Activated naive CD4-positive, alpha-beta T cell treated with anti-CD3 and anti-CD28 coated beads, Interleukin-2, amount 10 ng/mL, durations not matched to agents 7 days and 5 days (primary cell): ENCODE results near the gene CTDP1.
"Not testable (repeated sequence)": the region's sequence is repeated elsewhere in the genome, so short reads cannot be mapped to it uniquely, and the experiment has no call there.

Experiments
- CTCF ChIA-PET: fragments of 350-600 bp; sonication (Branson Sonifier 250); formaldehyde crosslinking; loops from one replicate; lab custom pipeline; 2021; ENCODE audit warnings: antibody characterized with exemption; lab: Charles Lee
- DNase-seq: peaks from one replicate; pipeline ENCODE4 v3.0.0-alpha.2; 2020
- H3K27ac Mint-ChIP-seq: one replicate; pipeline ENCODE4 v1.8.0; 2021; ENCODE audit warnings: mild to moderate bottlenecking, moderate library complexity, mixed read lengths
- H3K27me3 Mint-ChIP-seq: one replicate; pipeline ENCODE4 v1.8.0; 2021; ENCODE audit warnings: mild to moderate bottlenecking, mixed read lengths
- H3K36me3 Mint-ChIP-seq: one replicate; pipeline ENCODE4 v1.8.0; 2021; ENCODE audit warnings: mixed read lengths
- H3K4me1 Mint-ChIP-seq: one replicate; pipeline ENCODE4 v1.8.0; 2021; ENCODE audit warnings: mixed read lengths
- H3K4me3 Mint-ChIP-seq: one replicate; pipeline ENCODE4 v1.8.0; 2021; ENCODE audit warnings: mild to moderate bottlenecking, moderate library complexity, mixed read lengths
- H3K9me3 Mint-ChIP-seq: one replicate; pipeline ENCODE4 v1.8.0; 2021; ENCODE audit warnings: mixed read lengths

CTDP1 gene

GRCh38 chr18:79736846-79737245 is 57.2 kb downstream of the CTDP1 start:
- H3K9me3 Mint-ChIP-seq, result peaks cover 14% of the 10 kb centered on the region
- no peaks in the 10 kb centered on the region for H3K4me1 Mint-ChIP-seq
- no peak overlapping the region for H3K4me3 Mint-ChIP-seq
- H3K27me3 Mint-ChIP-seq, result no peaks in the 10 kb centered on the region
- H3K27ac Mint-ChIP-seq, result no peak overlapping the region
- H3K36me3 Mint-ChIP-seq, result peaks cover 86% of the 10 kb centered on the region
- CTCF ChIA-PET, result no interaction called here
- no peak for DNase-seq

- H3K4me1 Mint-ChIP-seq, result no peaks in the 10 kb centered on the region
- DNase-seq, result no peak
- H3K27ac Mint-ChIP-seq, result no peak overlapping the region
- peaks cover 10% of the 10 kb centered on the region for H3K9me3 Mint-ChIP-seq
- no peaks in the 10 kb centered on the region for H3K27me3 Mint-ChIP-seq
- CTCF ChIA-PET, result no interaction called here
- peaks cover 88% of the 10 kb centered on the region for H3K36me3 Mint-ChIP-seq
- no peak overlapping the region for H3K4me3 Mint-ChIP-seq
Observed at GRCh38 chr18:79737426-79737825, 57.8 kb downstream of the CTDP1 start.

GRCh38 chr18:79738041-79738461 is 58.4 kb downstream of the CTDP1 start:
- no peak overlapping the region for H3K4me3 Mint-ChIP-seq
- no peaks in the 10 kb centered on the region for H3K27me3 Mint-ChIP-seq
- no peak for DNase-seq
- H3K4me1 Mint-ChIP-seq, result no peaks in the 10 kb centered on the region
- H3K9me3 Mint-ChIP-seq, result peaks cover 9% of the 10 kb centered on the region
- CTCF ChIA-PET, result no interaction called here
- peaks cover 89% of the 10 kb centered on the region for H3K36me3 Mint-ChIP-seq
- H3K27ac Mint-ChIP-seq, result no peak overlapping the region

- Mint-ChIP-seq H3K27ac (no peak overlapping the region), H3K4me3 (no peak overlapping the region), H3K9me3 (peaks cover 5% of the 10 kb centered on the region), H3K4me1 (no peaks in the 10 kb centered on the region), H3K36me3 (peaks cover 88% of the 10 kb centered on the region), H3K27me3 (no peaks in the 10 kb centered on the region)
- CTCF ChIA-PET, result no interaction called here
- no peak for DNase-seq
Observed at GRCh38 chr18:79738581-79739439, 59.2 kb downstream of the CTDP1 start.

GRCh38 chr18:79739440-79739778 is 59.8 kb downstream of the CTDP1 start:
- Mint-ChIP-seq H3K9me3 (no peaks in the 10 kb centered on the region), H3K4me1 (no peaks in the 10 kb centered on the region), H3K36me3 (peaks cover 88% of the 10 kb centered on the region), H3K27me3 (no peaks in the 10 kb centered on the region), H3K4me3 (no peak overlapping the region), H3K27ac (no peak overlapping the region)
- DNase-seq, result no peak
- CTCF ChIA-PET, result no interaction called here

GRCh38 chr18:79740047-79740446 is 60.4 kb downstream of the CTDP1 start:
- H3K27me3 Mint-ChIP-seq, DNase-seq, CTCF ChIA-PET, H3K4me3 Mint-ChIP-seq, H3K27ac Mint-ChIP-seq, H3K9me3 Mint-ChIP-seq, H3K4me1 Mint-ChIP-seq: not testable (repeated sequence)
- H3K36me3 Mint-ChIP-seq, result peaks cover 85% of the 10 kb centered on the region

GRCh38 chr18:79740521-79741361 is 61.1 kb downstream of the CTDP1 start:
- H3K4me1 Mint-ChIP-seq, result no peaks in the 10 kb centered on the region
- CTCF ChIA-PET, result no interaction called here
- no peak overlapping the region for H3K4me3 Mint-ChIP-seq
- no peaks in the 10 kb centered on the region for H3K9me3 Mint-ChIP-seq
- no peak overlapping the region for H3K27ac Mint-ChIP-seq
- peaks cover 79% of the 10 kb centered on the region for H3K36me3 Mint-ChIP-seq
- no peaks in the 10 kb centered on the region for H3K27me3 Mint-ChIP-seq
- no peak for DNase-seq

- Mint-ChIP-seq H3K4me3 (no peak overlapping the region), H3K36me3 (peaks cover 76% of the 10 kb centered on the region), H3K27ac (no peak overlapping the region), H3K4me1 (no peaks in the 10 kb centered on the region), H3K27me3 (no peaks in the 10 kb centered on the region), H3K9me3 (no peaks in the 10 kb centered on the region)
- CTCF ChIA-PET, result no interaction called here
- DNase-seq, result no peak
Observed at GRCh38 chr18:79741362-79741700, 61.7 kb downstream of the CTDP1 start.

GRCh38 chr18:79742076-79742475 is 62.5 kb downstream of the CTDP1 start:
- CTCF ChIA-PET, result no interaction called here

GRCh38 chr18:79744625-79745024 is 65.0 kb downstream of the CTDP1 start:
- peaks cover 65% of the 10 kb centered on the region for H3K36me3 Mint-ChIP-seq
- no peaks in the 10 kb centered on the region for H3K4me1 Mint-ChIP-seq
- H3K9me3 Mint-ChIP-seq, result no peaks in the 10 kb centered on the region
- no peak for DNase-seq
- CTCF ChIA-PET, result no interaction called here
- H3K4me3 Mint-ChIP-seq, result no peak overlapping the region
- H3K27ac Mint-ChIP-seq, result peak overlapping the region; percentile 11
- no peaks in the 10 kb centered on the region for H3K27me3 Mint-ChIP-seq

More at GRCh38 chr18:79742076-79742475, 62.5 kb downstream of the CTDP1 start:
- Mint-ChIP-seq H3K27ac (no peak overlapping the region), H3K4me1 (no peaks in the 10 kb centered on the region), H3K9me3 (no peaks in the 10 kb centered on the region), H3K27me3 (no peaks in the 10 kb centered on the region), H3K4me3 (no peak overlapping the region), H3K36me3 (peaks cover 76% of the 10 kb centered on the region)
- DNase-seq, result no peak

- H3K4me3 Mint-ChIP-seq, result no peak overlapping the region
- H3K27me3 Mint-ChIP-seq, result no peaks in the 10 kb centered on the region
- peaks cover 3% of the 10 kb centered on the region for H3K4me1 Mint-ChIP-seq
- H3K9me3 Mint-ChIP-seq, result no peaks in the 10 kb centered on the region
- H3K36me3 Mint-ChIP-seq, result peaks cover 57% of the 10 kb centered on the region
- CTCF ChIA-PET, result no interaction called here
- no peak for DNase-seq
- H3K27ac Mint-ChIP-seq, result no peak overlapping the region
Observed at GRCh38 chr18:79746730-79747129, 67.1 kb downstream of the CTDP1 start.

- peaks cover 3% of the 10 kb centered on the region for H3K4me1 Mint-ChIP-seq
Observed at GRCh38 chr18:79747156-79747845, 67.7 kb downstream of the CTDP1 start.

GRCh38 chr18:79748321-79749180 is 68.9 kb downstream of the CTDP1 start:
- H3K27me3 Mint-ChIP-seq, result no peaks in the 10 kb centered on the region
- no peaks in the 10 kb centered on the region for H3K9me3 Mint-ChIP-seq
- no peak for DNase-seq
- peaks cover 49% of the 10 kb centered on the region for H3K36me3 Mint-ChIP-seq
- H3K4me3 Mint-ChIP-seq, result no peak overlapping the region
- CTCF ChIA-PET, result no interaction called here
- peaks cover 3% of the 10 kb centered on the region for H3K4me1 Mint-ChIP-seq
- H3K27ac Mint-ChIP-seq, result no peak overlapping the region

More at GRCh38 chr18:79747156-79747845, 67.7 kb downstream of the CTDP1 start:
- peaks cover 53% of the 10 kb centered on the region for H3K36me3 Mint-ChIP-seq
- CTCF ChIA-PET, result no interaction called here
- no peak overlapping the region for H3K4me3 Mint-ChIP-seq
- H3K27me3 Mint-ChIP-seq, result no peaks in the 10 kb centered on the region
- no peaks in the 10 kb centered on the region for H3K9me3 Mint-ChIP-seq
- H3K27ac Mint-ChIP-seq, result no peak overlapping the region
- DNase-seq, result no peak
